BLaER1 treated with 17β-estradiol and CSF1 and Interleukin-3, amounts not matched to agents 10 nM and 100 nM (cell line): ENCODE measurements around the gene SPATA25.
A peak's percentile ranks its signal among the peaks of the same experiment; 100 is the strongest.

Source experiments
- H3K27ac ChIP-seq, 11 experiments: shearing (Covaris generic); formaldehyde crosslinking; 2 replicates each; pipeline ENCODE4 v1.8.1; 2022
- H3K27me3 ChIP-seq, 11 experiments: shearing (Covaris generic); formaldehyde crosslinking; 2 replicates each; pipeline ENCODE4 v1.8.1; 2022
- H3K36me3 ChIP-seq, 11 experiments: shearing (Covaris generic); formaldehyde crosslinking; 2 replicates each; pipeline ENCODE4 v1.8.1; 2022
- H3K4me1 ChIP-seq, 10 experiments: shearing (Covaris generic); formaldehyde crosslinking; 2 replicates each; pipeline ENCODE4 v1.8.1; 2022
- H3K4me2 ChIP-seq, 11 experiments: shearing (Covaris generic); formaldehyde crosslinking; 2 replicates each; pipeline ENCODE4 v1.8.1; 2022
- H3K4me3 ChIP-seq, 10 experiments: shearing (Covaris generic); formaldehyde crosslinking; 2 replicates each; pipeline ENCODE4 v1.8.1; 2022
- H3K9ac ChIP-seq, 11 experiments: shearing (Covaris generic); formaldehyde crosslinking; 2 replicates each; pipeline ENCODE4 v1.8.1; 2022
- H3K9me3 ChIP-seq, 11 experiments: shearing (Covaris generic); formaldehyde crosslinking; replicated peaks in 1 of 11; 2 replicates each; pipeline ENCODE4 v1.8.1; 2022
- H4K20me1 ChIP-seq, 11 experiments: shearing (Covaris generic); formaldehyde crosslinking; 2 replicates each; pipeline ENCODE4 v1.8.1; 2022
- Cebpa-rat ChIP-seq, 11 experiments: shearing (Covaris generic); IDR thresholded peaks; 2 replicates each; pipeline ENCODE4 v1.8.1; 2022

The SPATA25 gene

DNA sequence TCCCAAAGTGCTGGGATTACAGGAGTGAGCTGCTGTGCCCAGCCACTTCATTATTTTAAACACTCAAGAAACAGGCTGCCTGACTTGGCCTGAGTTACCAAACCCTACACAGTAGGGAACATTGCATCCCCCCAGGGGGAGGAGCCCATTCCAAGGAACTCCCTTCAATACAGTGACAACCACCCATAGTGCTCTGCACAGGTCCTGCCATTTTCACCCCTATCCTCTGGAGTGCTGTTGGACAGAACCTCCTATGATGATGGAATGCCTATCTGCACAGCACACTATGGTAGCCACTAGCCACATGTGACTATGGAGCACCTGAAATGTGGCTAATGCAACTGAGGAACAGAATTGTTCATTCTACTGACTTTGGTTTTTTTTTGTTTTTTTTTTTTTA is 42.0 kb downstream of the SPATA25 start:
- Histone ChIP-seq H3K4me3 (no peak overlapping the region), H3K27ac (no peak overlapping the region), H3K27me3 (no peaks in the 10 kb centered on the region), H3K4me1 (peaks cover 13 to 24% (median 17%) of the 10 kb centered on the region in 10 experiments), H3K9me3 (no peaks in the 10 kb centered on the region), H3K36me3 (peaks cover 71 to 98% (median 79%) of the 10 kb centered on the region in 11 experiments), H3K4me2 (no peak overlapping the region), H4K20me1 (peaks cover 0 to 33% (median 0%) of the 10 kb centered on the region in 11 experiments; a peak in 4 of 22 replicates), H3K9ac (no peak overlapping the region)
- TF ChIP-seq Cebpa-rat (IDR thresholded peaks at IDR 0.05) = no peak

- peaks cover 13 to 24% (median 17%) of the 10 kb centered on the region in 10 experiments for H3K4me1 ChIP-seq
- peaks cover 60 to 82% (median 71%) of the 10 kb centered on the region in 11 experiments for H3K36me3 ChIP-seq
- peaks cover 0 to 31% (median 0%) of the 10 kb centered on the region in 11 experiments; a peak in 4 of 22 replicates for H4K20me1 ChIP-seq
- H3K9ac ChIP-seq = no peak overlapping the region
- no peaks in the 10 kb centered on the region for H3K9me3 ChIP-seq
- 0 out of 22 replicates have a peak overlapping the region, but pooled peaks of 1 of the 11 experiments have one; percentile 59 for H3K4me2 ChIP-seq
- no peak for TF ChIP-seq Cebpa-rat (IDR thresholded peaks at IDR 0.05)
- no peak overlapping the region for H3K4me3 ChIP-seq
- no peaks in the 10 kb centered on the region for H3K27me3 ChIP-seq
- H3K27ac ChIP-seq = no peak overlapping the region
Observed at GRCh38 chr20:45843506-45843905, 43.9 kb downstream of the SPATA25 start.

DNA sequence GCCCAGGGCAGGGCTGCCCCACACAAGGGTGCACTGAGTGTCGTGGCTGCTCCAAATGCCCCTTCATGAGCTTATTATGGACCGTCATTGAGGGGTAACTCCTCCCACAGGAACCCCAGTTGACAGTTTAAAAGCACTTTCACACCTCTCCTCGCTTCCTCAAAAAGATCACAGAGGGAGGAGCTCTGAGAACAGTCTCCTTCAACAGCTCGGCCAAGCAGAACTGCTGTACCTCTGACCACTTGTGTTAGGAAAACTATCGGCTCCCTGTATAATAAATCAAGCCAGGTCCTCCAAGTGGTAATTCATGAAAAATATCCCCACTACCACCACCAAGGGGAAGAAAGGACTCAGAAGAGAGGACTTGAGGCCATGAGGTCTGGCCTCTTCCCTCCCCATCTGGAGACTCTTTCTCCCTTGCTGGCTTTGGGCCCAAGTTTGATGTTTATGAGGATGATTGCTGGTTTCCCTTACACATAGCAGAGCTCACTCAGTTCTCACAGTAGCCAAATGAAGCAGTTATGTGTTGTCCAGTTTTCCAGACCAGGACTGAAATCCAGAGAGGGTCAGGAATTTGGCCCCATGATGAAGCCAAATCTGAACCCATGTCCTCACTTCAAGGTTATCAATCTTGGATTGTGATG is 45.1 kb downstream of the SPATA25 start:
- TF ChIP-seq Cebpa-rat (IDR thresholded peaks at IDR 0.05) = no peak
- peaks cover 50 to 73% (median 59%) of the 10 kb centered on the region in 11 experiments for H3K36me3 ChIP-seq
- H3K27ac ChIP-seq = peak overlapping the region in 9 of 11 experiments; percentile 18 to 64 (median 37); a peak in 13 of 22 replicates
- H3K4me3 ChIP-seq = no peak overlapping the region
- H3K4me1 ChIP-seq = peaks cover 13 to 24% (median 17%) of the 10 kb centered on the region in 10 experiments
- no peaks in the 10 kb centered on the region for H3K27me3 ChIP-seq
- H3K9me3 ChIP-seq = no peaks in the 10 kb centered on the region
- peaks cover 0 to 25% (median 0%) of the 10 kb centered on the region in 11 experiments; a peak in 4 of 22 replicates for H4K20me1 ChIP-seq
- peak overlapping the region in 5 of 11 experiments; percentile 6 to 42 (median 15); a peak in 3 of 22 replicates for H3K9ac ChIP-seq
- H3K4me2 ChIP-seq = peak overlapping the region; percentile 36 to 66 (median 53)

DNA sequence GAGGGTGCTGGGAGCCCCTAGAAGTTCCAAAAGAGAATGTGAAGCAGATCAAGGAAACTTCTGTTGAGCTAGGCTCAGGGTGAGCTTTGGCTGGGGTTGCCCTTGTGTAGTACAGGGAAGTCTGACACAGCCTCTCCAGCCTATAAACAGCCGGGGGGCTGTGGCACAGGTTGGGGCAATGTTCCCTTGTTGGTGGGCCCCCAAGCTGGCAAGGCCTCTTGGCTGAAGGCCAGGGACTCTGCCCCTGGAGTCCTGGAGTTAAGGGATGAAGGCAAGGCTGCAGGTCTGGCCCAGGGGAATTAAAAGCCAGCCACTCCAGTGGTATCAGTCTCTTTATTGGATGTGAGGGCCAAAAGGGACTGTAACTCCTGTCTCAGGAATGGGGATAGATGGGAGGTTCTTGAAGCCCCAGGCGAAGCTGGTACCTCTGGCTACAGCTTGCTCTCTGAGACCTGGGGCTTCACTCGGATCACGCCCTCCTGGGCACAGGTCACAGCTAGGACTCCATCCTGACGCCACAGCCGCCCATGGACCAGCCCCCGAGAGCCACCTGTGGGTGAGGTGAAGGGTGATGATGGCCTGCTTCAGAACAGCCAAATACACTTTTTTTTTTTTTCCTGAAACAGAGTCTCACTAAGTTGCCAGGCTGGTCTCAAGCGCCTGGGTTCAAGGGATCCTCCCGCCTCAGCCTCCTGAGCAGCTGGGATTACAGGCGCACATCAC is 45.9 kb downstream of the SPATA25 start:
- peaks cover 0 to 25% (median 0%) of the 10 kb centered on the region in 11 experiments; a peak in 4 of 22 replicates for H4K20me1 ChIP-seq
- H3K4me2 ChIP-seq = peak overlapping the region; percentile 36 to 66 (median 53); a peak in 20 of 22 replicates
- peaks cover 43 to 66% (median 53%) of the 10 kb centered on the region in 11 experiments for H3K36me3 ChIP-seq
- H3K27ac ChIP-seq = peak overlapping the region in 8 of 11 experiments; percentile 13 to 64 (median 34); a peak in 8 of 22 replicates
- peak overlapping the region in 2 of 11 experiments; percentile 19 to 42; a peak in 1 of 22 replicates for H3K9ac ChIP-seq
- no peaks in the 10 kb centered on the region for H3K27me3 ChIP-seq
- H3K9me3 ChIP-seq = no peaks in the 10 kb centered on the region
- no peak overlapping the region for H3K4me3 ChIP-seq
- H3K4me1 ChIP-seq = peaks cover 13 to 24% (median 17%) of the 10 kb centered on the region in 10 experiments
- no peak for TF ChIP-seq Cebpa-rat (IDR thresholded peaks at IDR 0.05)

DNA sequence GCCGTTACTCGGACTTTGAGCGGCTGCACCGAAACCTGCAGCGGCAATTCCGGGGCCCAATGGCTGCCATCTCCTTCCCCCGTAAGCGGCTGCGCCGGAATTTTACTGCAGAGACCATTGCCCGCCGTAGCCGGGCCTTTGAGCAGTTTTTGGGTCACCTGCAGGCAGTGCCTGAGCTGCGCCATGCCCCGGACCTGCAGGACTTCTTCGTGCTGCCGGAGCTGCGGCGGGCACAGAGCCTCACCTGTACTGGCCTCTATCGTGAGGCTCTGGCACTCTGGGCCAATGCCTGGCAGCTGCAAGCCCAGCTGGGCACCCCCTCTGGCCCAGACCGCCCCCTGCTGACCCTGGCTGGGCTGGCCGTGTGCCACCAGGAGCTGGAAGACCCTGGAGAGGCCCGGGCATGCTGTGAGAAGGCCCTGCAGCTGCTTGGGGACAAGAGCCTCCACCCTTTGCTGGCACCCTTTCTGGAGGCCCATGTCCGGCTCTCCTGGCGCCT is 46.7 kb downstream of the SPATA25 start:
- H3K36me3 ChIP-seq = peaks cover 35 to 58% (median 45%) of the 10 kb centered on the region in 11 experiments
- no peak for TF ChIP-seq Cebpa-rat (IDR thresholded peaks at IDR 0.05)
- H3K4me1 ChIP-seq = peaks cover 13 to 28% (median 17%) of the 10 kb centered on the region in 10 experiments
- H3K4me3 ChIP-seq = no peak overlapping the region
- H3K27ac ChIP-seq = peak overlapping the region in 1 of 11 experiments; percentile 37; a peak in 1 of 22 replicates
- no peak overlapping the region for H3K4me2 ChIP-seq
- peaks cover 0 to 25% (median 0%) of the 10 kb centered on the region in 11 experiments; a peak in 3 of 22 replicates for H4K20me1 ChIP-seq
- no peak overlapping the region for H3K9ac ChIP-seq
- H3K27me3 ChIP-seq = no peaks in the 10 kb centered on the region
- H3K9me3 ChIP-seq = no peaks in the 10 kb centered on the region

DNA sequence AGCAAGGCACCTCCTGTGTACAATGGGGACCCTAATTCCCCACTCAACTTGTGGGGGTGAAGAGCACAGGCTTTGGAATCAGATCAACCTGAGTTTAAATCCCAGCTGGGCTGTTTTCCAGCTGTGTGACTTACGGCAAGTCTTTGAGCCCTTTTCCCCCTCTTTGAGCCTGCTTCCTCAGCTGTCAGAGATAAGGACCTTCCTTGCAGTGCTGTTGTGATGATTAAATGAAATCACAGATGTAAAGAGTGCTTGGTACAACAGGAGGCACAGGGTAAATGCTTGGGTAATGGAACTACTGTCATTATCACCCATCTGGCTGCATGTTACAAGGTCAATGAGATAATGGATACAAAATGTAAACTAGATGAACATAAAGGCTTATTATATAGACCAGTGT is 50.6 kb downstream of the SPATA25 start:
- no peak for TF ChIP-seq Cebpa-rat (IDR thresholded peaks at IDR 0.05)
- Histone ChIP-seq H3K27ac (no peak overlapping the region), H3K27me3 (peaks cover 0 to 31% (median 24%) of the 10 kb centered on the region in 11 experiments; a peak in 19 of 22 replicates), H3K9ac (no peak overlapping the region), H3K9me3 (no peaks in the 10 kb centered on the region), H3K36me3 (peaks cover 0 to 26% (median 11%) of the 10 kb centered on the region in 11 experiments; a peak in 14 of 22 replicates), H4K20me1 (peaks cover 0 to 15% (median 0%) of the 10 kb centered on the region in 11 experiments; a peak in 2 of 22 replicates), H3K4me2 (no peak overlapping the region), H3K4me3 (no peak overlapping the region), H3K4me1 (peaks cover 13 to 48% (median 20%) of the 10 kb centered on the region in 10 experiments)
